K562 (cell line): Measurements from ENCODE around the gene PPP3CB. TPM values are rescaled to one million over a fixed set of nuclear protein-coding genes. Genes with fewer than 3 reads are reported as not detected.
A peak's percentile ranks its signal among the peaks of the same experiment; 100 is the strongest.

Source experiments
- CCNT2 ChIP-seq: IDR thresholded peaks from 2 replicates; pipeline ENCODE4 v1.6.1; 2011; ENCODE audit warnings: borderline replicate concordance, low read depth, mild to moderate bottlenecking, moderate library complexity, mixed read lengths, low read length; ENCODE audit not compliant: insufficient read length; ENCODE audit errors: extremely low read depth
- FOSL1 ChIP-seq: fragments of 200-800 bp; sonication (Bioruptor generic); conservative IDR thresholded peaks from 2 replicates; pipeline ENCODE4 v1.6.1; 2016; ENCODE audit warnings: missing genetic modification characterization, missing compliant biosample characterization
- HNRNPH1 ChIP-seq: fragments of 200-400 bp; formaldehyde crosslinking; optimal IDR thresholded peaks from 2 replicates; pipeline ENCODE3; 2017; ENCODE audit warnings: low read depth, mild to moderate bottlenecking, low read length, moderate library complexity
- NFE2L1 ChIP-seq: fragments of 450-650 bp; IDR thresholded peaks from 2 replicates; pipeline ENCODE4 v1.6.1; 2016; ENCODE audit warnings: missing genetic modification characterization, low read depth, mild to moderate bottlenecking, missing compliant biosample characterization, moderate library complexity, borderline replicate concordance
- RBM34 ChIP-seq: fragments of 200-400 bp; formaldehyde crosslinking; IDR thresholded peaks from 2 replicates; pipeline ENCODE4 v1.6.1; 2018; ENCODE audit warnings: low read length, borderline replicate concordance; ENCODE audit not compliant: insufficient read depth
- RFX5 ChIP-seq: IDR thresholded peaks from 2 replicates; pipeline ENCODE4 v1.6.1; 2011; ENCODE audit warnings: low read depth, mild to moderate bottlenecking, improper control_type of control experiment, low read length
- ZNF134 ChIP-seq: fragments of 250-450 bp; sonication (Bioruptor Pico); conservative IDR thresholded peaks from 2 replicates; pipeline ENCODE4 v1.4.0; 2020
- ZNF239 ChIP-seq: fragments of 250-450 bp; sonication (Bioruptor Pico); IDR thresholded peaks from 2 replicates; pipeline ENCODE4 v1.4.0; 2020; ENCODE audit warnings: mild to moderate bottlenecking
- polyA plus RNA-seq, 8 experiments: library from polyadenylated mRNA; depleted of rRNA in 4 of 8; stranded (reverse) in 5 of 8; unstranded in 3 of 8; fragments of >200 nt; fragmentation: Nextera tagmentation in 2 of 8; fragmentation: Illumina TruSeq in 1 of 8; extraction: Ambion mirVana in 2 of 8; extraction: Trizol in 1 of 8; gene quantifications; 2 replicates each; pipeline versions ENCODE4 v1.2.1 to v1.2.3, GENCODE V29; 2011 to 2014; ENCODE audit warnings: inconsistent platforms in 1 of 8, missing spikeins in 1 of 8
- total RNA-seq, 7 experiments: library from RNA; depleted of rRNA in 6 of 7; stranded (reverse); fragments of >200 nt in 6 of 7; fragmentation: Illumina TruSeq in 2 of 7; extraction: Trizol in 2 of 7; gene quantifications; 2 replicates each; pipeline versions ENCODE4 v1.2.1 to v1.2.3, GENCODE V29; 2011 to 2021; ENCODE audit warnings: low replicate concordance in 1 of 7
- TF ChIP-seq, protein P1 (sequence below): fragments of 450-650 bp; IDR thresholded peaks from 2 replicates; pipeline ENCODE4 v1.6.1; 2016; ENCODE audit warnings: mild to moderate bottlenecking, moderate library complexity
- TF ChIP-seq, protein P2 (sequence below), 3 experiments: fragments of 200-800 bp in 1 of 3; fragments of 250-450 bp in 1 of 3; fragments of 450-650 bp in 1 of 3; sonication (Bioruptor Pico) in 1 of 3; sonication (Bioruptor generic) in 1 of 3; formaldehyde crosslinking in 1 of 3; IDR thresholded peaks; 2 replicates each; pipeline versions ENCODE4 v1.6.1 to v1.8.0; 2016 to 2022; ENCODE audit warnings: mild to moderate bottlenecking in 2 of 3, missing genetic modification characterization in 2 of 3, missing compliant biosample characterization in 1 of 3, moderate library complexity in 1 of 3

PPP3CB gene
- total and polyA plus RNA-seq, 9 of the 15 experiments (the other 6 are each of a cell fraction or from before 2014, with no cell fraction given), result 9.6 to 27.6 (median 17.8) TPM

DNA sequence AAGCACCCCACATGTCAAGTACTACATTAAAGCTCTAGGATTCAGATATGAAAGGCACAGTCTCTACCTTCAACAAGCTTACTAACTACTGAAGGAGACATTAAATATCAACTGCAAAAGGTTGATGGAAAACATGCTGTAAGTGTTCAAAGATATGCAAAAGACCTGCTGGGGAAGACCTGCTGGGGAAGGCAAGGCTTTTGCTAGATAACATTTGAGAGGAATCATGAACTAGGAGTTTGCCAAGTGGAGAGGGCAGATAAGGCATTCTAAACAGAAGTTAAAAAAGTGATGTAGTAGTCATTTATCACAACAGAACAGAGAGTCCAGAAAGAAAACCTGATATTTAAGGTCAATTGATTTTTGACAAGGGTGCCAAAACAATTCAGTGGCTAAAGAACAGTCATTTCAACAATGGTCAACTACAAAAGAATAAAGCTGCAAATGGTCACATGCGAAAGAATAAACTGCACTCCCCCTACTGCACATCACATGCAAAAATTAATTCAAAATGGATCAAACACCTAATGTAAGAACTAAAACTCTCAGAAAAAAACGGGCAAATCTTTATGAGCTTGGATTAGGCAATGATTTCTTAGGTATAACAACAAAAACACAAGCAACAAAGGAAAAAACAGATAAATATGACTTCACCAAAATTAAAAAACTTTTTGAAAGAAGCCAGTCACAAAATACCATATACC is 39.5 kb downstream of the PPP3CB start (continued):
- TF ChIP-seq HNRNPH1 (no peak), CCNT2 (peak; percentile 90), NFE2L1 (tag) (no peak), ZNF239 (CRISPR knock-in tag) (0 out of 2 replicates have a peak, but pooled peaks have one; percentile 21), FOSL1 (tag) (peak; percentile 90), RBM34 (no peak), RFX5 (no peak), ZNF134 (CRISPR knock-in tag) (no peak)
- TF ChIP-seq, protein P1, sequence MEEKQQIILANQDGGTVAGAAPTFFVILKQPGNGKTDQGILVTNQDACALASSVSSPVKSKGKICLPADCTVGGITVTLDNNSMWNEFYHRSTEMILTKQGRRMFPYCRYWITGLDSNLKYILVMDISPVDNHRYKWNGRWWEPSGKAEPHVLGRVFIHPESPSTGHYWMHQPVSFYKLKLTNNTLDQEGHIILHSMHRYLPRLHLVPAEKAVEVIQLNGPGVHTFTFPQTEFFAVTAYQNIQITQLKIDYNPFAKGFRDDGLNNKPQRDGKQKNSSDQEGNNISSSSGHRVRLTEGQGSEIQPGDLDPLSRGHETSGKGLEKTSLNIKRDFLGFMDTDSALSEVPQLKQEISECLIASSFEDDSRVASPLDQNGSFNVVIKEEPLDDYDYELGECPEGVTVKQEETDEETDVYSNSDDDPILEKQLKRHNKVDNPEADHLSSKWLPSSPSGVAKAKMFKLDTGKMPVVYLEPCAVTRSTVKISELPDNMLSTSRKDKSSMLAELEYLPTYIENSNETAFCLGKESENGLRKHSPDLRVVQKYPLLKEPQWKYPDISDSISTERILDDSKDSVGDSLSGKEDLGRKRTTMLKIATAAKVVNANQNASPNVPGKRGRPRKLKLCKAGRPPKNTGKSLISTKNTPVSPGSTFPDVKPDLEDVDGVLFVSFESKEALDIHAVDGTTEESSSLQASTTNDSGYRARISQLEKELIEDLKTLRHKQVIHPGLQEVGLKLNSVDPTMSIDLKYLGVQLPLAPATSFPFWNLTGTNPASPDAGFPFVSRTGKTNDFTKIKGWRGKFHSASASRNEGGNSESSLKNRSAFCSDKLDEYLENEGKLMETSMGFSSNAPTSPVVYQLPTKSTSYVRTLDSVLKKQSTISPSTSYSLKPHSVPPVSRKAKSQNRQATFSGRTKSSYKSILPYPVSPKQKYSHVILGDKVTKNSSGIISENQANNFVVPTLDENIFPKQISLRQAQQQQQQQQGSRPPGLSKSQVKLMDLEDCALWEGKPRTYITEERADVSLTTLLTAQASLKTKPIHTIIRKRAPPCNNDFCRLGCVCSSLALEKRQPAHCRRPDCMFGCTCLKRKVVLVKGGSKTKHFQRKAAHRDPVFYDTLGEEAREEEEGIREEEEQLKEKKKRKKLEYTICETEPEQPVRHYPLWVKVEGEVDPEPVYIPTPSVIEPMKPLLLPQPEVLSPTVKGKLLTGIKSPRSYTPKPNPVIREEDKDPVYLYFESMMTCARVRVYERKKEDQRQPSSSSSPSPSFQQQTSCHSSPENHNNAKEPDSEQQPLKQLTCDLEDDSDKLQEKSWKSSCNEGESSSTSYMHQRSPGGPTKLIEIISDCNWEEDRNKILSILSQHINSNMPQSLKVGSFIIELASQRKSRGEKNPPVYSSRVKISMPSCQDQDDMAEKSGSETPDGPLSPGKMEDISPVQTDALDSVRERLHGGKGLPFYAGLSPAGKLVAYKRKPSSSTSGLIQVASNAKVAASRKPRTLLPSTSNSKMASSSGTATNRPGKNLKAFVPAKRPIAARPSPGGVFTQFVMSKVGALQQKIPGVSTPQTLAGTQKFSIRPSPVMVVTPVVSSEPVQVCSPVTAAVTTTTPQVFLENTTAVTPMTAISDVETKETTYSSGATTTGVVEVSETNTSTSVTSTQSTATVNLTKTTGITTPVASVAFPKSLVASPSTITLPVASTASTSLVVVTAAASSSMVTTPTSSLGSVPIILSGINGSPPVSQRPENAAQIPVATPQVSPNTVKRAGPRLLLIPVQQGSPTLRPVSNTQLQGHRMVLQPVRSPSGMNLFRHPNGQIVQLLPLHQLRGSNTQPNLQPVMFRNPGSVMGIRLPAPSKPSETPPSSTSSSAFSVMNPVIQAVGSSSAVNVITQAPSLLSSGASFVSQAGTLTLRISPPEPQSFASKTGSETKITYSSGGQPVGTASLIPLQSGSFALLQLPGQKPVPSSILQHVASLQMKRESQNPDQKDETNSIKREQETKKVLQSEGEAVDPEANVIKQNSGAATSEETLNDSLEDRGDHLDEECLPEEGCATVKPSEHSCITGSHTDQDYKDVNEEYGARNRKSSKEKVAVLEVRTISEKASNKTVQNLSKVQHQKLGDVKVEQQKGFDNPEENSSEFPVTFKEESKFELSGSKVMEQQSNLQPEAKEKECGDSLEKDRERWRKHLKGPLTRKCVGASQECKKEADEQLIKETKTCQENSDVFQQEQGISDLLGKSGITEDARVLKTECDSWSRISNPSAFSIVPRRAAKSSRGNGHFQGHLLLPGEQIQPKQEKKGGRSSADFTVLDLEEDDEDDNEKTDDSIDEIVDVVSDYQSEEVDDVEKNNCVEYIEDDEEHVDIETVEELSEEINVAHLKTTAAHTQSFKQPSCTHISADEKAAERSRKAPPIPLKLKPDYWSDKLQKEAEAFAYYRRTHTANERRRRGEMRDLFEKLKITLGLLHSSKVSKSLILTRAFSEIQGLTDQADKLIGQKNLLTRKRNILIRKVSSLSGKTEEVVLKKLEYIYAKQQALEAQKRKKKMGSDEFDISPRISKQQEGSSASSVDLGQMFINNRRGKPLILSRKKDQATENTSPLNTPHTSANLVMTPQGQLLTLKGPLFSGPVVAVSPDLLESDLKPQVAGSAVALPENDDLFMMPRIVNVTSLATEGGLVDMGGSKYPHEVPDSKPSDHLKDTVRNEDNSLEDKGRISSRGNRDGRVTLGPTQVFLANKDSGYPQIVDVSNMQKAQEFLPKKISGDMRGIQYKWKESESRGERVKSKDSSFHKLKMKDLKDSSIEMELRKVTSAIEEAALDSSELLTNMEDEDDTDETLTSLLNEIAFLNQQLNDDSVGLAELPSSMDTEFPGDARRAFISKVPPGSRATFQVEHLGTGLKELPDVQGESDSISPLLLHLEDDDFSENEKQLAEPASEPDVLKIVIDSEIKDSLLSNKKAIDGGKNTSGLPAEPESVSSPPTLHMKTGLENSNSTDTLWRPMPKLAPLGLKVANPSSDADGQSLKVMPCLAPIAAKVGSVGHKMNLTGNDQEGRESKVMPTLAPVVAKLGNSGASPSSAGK, result peak; percentile 41; the same call in 1 of the 2 replicates
- TF ChIP-seq, protein P2, sequence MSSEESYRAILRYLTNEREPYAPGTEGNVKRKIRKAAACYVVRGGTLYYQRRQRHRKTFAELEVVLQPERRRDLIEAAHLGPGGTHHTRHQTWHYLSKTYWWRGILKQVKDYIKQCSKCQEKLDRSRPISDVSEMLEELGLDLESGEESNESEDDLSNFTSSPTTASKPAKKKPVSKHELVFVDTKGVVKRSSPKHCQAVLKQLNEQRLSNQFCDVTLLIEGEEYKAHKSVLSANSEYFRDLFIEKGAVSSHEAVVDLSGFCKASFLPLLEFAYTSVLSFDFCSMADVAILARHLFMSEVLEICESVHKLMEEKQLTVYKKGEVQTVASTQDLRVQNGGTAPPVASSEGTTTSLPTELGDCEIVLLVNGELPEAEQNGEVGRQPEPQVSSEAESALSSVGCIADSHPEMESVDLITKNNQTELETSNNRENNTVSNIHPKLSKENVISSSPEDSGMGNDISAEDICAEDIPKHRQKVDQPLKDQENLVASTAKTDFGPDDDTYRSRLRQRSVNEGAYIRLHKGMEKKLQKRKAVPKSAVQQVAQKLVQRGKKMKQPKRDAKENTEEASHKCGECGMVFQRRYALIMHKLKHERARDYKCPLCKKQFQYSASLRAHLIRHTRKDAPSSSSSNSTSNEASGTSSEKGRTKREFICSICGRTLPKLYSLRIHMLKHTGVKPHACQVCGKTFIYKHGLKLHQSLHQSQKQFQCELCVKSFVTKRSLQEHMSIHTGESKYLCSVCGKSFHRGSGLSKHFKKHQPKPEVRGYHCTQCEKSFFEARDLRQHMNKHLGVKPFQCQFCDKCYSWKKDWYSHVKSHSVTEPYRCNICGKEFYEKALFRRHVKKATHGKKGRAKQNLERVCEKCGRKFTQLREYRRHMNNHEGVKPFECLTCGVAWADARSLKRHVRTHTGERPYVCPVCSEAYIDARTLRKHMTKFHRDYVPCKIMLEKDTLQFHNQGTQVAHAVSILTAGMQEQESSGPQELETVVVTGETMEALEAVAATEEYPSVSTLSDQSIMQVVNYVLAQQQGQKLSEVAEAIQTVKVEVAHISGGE (CRISPR knock-in tag; IDR thresholded peaks at IDR 0.05), result peak in 1 of 3 experiments; percentile 93; a peak in 2 of 6 replicates
